NOMO-1 treated with DMSO at 0.1 percent for 48 hours (cell line): ENCODE data around the gene METTL15.
"Not testable (repeated sequence)": the region's sequence is repeated elsewhere in the genome, so short reads cannot be mapped to it uniquely, and the experiment has no call there.

Experiments used
- DNase-seq: peaks from one replicate; lab custom pipeline; 2025; ENCODE audit not compliant: unreplicated experiment; lab: John Stamatoyannopoulos, UW

METTL15 gene

GRCh38 chr11:28378095-28378494 lies 269.9 kb downstream of the METTL15 start:
- not testable (repeated sequence) for DNase-seq
